ENCODE measurements around the gene TBXA2R.

GRCh38 chr19:3563709-3564524 lies 42.8 kb downstream of the TBXA2R start:
- no peak for TF ChIP-seq CTCF (conservative IDR thresholded peaks at IDR 0.05; ENCODE audit: low read length)
- no peak for TF ChIP-seq EZH2phosphoT487 (IDR thresholded peaks at IDR 0.05; ENCODE audit: borderline replicate concordance)

All from Loucy (cell line).